DMS79 treated with DMSO at 0.1 percent for 48 hours (cell line): ENCODE results near the gene ERCC1.

ENCODE experiments used
- DNase-seq: peaks from one replicate; lab custom pipeline; 2025; lab: John Stamatoyannopoulos, UW

The ERCC1 gene

DNA sequence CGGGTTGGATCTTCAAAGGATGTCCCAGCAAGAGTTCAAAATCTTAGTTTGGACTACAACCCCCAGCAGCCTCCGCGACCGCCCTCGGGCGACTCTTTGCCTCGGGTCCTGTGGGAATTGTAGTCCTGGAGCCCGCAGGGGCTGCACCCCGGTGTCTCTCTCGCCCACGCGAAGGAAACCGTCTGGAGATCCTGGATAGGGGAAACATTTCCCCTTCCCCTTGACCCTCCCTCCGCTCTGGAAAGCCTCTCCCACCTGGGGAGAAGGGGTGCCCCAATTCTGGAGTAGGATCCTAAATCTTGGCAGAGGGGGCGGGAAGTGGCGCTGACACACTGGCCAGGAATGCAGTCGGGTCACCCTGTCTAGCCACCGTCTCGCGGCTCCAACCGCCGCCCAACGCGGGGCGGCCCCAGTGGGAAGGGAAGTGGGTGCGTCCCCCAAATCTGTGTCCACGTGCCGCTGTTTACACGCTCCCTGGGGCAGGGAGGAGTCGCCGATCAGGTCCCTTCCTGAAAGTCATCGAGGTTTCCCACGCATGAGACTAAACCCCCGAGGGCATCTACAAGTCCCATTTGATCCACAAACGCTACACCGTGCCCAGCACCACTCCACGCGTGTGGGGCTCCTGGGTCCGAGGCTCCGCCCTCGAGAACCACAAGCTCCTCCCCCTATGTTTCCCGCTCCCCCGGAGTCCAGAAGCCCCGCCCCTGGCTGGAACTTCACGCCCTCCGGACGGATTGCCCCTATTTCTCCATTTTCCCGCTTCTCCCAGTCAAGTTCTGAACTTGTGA lies 18.1 kb downstream of the ERCC1 start:
- DNase-seq, result peak; percentile 79

- peak; percentile 79 for DNase-seq
These were observed 18.9 kb downstream of the ERCC1 start, which contains the start of gene PPP1R13L for GRCh38 chr19:45404557-45405434. Gene PPP1R13L, minus strand, starts transcription at chr19:45405069. Its CDS starts 6,751 bp downstream, at chr19:45398318.

DNA sequence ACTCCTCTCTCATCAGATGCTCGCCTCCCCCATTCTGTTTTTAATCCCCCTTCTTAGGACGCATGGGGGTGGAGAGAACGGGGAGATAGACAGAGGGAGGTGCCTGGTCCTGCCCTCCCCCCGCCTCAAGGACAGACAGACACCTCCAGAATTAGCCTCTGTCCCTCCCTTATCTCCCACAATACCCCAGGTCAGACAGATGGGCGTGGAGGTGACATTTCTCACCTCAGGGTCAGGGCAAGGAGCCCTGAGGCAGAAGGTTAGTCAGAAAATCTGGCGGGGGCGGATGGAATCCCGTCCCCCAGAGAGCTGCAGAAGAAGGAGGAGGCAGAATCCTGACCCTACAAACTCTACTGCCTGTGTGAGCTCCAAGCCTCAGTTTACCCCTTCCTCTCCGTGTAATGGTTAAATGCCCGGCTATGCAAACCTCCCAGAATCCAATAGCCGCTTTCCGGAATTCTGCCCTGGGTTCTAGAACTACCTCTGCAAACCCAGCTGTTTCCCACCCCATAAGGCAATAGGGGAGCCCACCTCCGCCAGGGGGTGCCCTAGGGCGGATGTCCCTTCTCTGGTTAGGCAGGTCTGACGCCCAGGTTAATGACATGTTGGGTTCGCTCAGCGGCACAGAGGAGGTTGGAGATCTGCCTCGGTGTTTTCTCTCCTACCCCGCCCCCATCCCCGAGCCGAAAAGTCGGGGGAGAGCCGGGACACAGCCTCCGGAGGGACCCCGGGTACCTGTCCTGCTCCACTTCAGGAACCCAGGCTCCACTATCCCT lies 19.7 kb downstream of the ERCC1 start:
- peak; percentile 37 for DNase-seq

DNA sequence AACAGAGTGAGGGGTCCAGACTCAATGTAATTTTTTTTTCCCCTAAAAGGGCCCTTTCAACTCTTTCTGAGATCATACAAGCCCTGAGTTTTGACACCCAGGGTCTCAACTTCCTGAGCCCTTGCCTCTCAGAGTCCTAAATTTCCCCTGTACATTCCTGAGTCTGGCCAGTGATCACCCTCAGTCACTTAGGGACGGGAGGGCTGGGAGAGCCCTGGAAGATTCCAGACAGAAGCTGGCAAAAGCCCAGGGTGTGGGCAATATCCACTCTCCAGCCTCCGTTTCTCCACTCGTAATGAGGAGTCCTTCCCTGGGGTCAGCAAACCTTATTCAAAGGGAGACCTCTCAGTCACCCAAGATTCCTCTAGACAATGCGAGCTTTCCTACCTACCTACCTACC lies 20.4 kb downstream of the ERCC1 start:
- no peak for DNase-seq

- DNase-seq, result no peak
These were observed 21.2 kb downstream of the ERCC1 start for GRCh38 chr19:45402298-45403061.

- DNase-seq, result no peak
These were observed 21.9 kb downstream of the ERCC1 start for GRCh38 chr19:45401815-45402214.

DNA sequence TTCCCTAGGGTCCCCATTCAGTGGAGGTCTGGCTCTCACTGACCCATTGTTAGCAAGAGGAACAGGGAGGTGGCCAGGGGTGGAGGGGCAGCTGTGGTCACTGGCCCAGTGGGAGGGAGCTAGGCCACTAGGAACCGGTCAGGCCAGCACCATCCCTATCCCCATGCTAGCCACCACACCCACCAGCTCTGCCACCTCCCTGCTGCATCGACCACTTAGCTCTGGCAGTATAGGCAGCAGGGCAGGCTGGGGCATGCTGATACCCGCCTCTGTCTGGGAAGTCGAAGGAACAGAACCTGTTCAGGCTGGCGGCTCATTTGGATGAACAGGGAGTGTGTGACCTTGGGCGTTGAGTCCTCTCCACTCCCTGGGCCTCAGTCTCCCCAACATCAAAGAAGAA lies 23.5 kb downstream of the ERCC1 start:
- DNase-seq, result peak; percentile 5

GRCh38 chr19:45395821-45396617 lies 27.7 kb downstream of the ERCC1 start:
- no peak for DNase-seq

DNA sequence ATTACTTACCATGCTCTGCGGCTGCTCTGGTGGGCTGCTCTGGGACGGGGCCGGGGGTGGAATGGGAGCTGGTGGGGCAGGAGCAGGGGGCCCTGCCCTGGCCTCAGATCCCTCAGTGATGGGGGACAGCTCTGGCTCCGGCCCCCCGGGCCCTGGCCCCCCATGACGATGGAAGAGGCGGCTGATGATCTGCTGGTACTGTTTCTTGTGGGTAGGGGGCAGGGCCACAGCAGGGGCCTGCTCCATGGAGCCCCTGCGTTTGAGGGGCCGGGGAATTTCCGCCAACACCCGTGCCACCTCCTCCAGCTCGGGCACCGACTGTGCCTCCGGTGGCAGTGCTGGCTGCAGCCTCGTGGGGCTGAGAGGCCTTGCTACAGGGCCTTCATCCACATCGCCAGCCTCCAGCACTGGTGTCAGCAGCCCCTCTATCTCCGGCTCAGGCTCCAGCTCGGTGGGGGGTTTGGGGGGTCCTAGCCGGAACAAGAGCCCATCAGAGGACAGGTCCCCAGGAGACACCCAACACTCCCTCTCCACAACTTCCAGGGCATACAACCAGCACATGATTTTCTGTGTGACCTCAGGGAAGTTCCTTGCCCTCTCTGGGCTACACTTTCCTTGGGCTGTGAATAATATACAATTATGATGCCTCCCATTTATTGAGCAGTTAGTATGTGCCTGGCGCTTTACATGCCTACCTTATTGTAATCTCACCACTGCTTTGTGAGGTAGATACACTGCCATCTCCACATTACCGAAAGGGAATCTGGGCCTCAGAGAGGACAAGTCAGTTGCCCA lies 31.6 kb downstream of the ERCC1 start:
- no peak for DNase-seq

- DNase-seq, result no peak
These were observed 32.4 kb downstream of the ERCC1 start for GRCh38 chr19:45391346-45391745.

DNA sequence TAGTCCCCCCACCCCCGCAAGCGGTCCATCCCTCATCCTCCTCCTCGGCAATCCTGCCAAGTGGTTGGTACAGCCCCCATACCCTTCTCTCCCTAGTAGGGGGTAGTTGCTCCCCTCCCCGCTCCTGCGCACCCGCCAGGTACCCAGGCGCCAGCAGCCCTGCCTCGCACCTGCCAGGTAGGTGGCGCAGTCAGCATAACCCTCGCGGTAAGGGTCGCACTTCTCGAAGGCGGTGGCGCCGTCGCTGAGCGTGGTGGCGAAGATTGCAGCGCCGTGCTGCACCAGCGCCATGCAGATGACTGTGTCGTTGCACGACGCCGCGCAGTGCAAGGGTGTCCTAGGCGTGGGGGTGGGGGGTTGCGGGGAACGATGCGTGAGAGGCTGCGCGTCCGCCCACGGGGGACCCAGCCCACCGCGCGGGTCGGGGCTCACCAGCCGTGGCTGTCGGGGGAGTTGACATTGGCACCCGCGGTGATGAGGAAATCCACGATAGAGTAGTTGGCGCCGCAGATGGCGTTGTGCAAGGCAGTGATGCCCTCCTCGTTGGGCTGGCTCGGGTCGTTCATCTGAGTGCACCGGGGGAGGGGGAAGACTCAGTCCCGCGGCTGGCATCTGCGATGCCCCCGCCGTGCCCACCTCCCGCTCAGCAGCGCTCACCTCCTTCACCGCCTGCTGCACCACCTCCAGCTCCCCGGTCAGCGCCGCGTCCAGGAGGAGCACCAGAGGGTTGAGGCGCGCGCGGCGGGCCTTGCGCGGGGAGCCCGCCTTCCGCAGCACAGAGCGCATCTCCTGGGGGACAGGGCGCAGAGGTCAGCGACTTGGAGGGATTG lies 38.1 kb downstream of the ERCC1 start:
- peak; percentile 12 for DNase-seq

GRCh38 chr19:45382426-45382825 lies 41.3 kb downstream of the ERCC1 start:
- DNase-seq, result no peak

- no peak for DNase-seq
These were observed 43.6 kb downstream of the ERCC1 start for GRCh38 chr19:45380107-45380506.

DNA sequence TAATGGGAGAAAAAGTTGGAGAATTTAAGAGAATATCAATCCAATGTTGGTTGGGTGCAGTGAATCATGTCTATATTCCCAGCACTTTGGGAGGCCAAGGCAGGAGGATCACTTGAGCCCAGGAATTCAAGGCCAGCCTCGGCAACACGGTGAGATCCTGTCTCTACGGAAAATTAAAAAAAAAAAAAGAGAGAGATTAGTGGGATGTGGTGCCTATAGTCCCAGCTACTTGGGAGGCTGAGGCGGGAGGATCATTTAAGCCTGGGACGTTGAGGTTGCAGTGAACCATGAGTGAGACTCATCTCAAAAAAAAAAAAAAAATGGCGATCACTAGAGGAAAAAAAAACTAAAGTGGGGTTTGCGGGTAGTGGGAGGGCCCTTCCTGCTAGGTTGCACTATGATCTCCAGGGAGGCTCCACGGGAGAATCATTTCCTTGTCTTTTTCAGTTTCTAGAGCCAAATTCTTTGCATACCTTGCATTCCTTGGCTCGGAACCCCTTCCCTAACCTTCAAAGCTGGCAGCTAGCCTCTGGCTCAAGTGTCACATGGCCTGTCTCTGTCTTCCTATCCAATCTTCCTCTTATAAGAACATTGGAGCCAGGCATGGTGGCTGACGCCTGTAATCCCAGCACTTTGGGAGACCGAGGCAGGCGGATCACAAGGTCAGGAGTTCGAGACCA lies 47.5 kb downstream of the ERCC1 start:
- no peak for DNase-seq

GRCh38 chr19:45370410-45371204 lies 53.1 kb downstream of the ERCC1 start, which contains the start of gene ERCC2:
Gene ERCC2, minus strand, starts transcription at chr19:45370573. Its CDS starts 33 bp downstream, at chr19:45370540.
- peak; percentile 97 for DNase-seq

GRCh38 chr19:45368737-45369340 lies 54.9 kb downstream of the ERCC1 start:
- DNase-seq, result no peak

- DNase-seq, result no peak
These were observed 55.6 kb downstream of the ERCC1 start for GRCh38 chr19:45368127-45368526.
